AG04449 (cell line): ENCODE measurements around the gene MALRD1.

Experiments used
- CTCF ChIA-PET: fragments of 350-600 bp; formaldehyde crosslinking; extraction: SDS; loops from one replicate; lab custom pipeline; 2021; ENCODE audit warnings: antibody characterized with exemption; lab: Yijun Ruan, JAX
- POLR2A ChIA-PET: fragments of 400-600, 350-600 bp; formaldehyde crosslinking; extraction: SDS; loops from one replicate; lab custom pipeline; 2020; ENCODE audit warnings: antibody characterized with exemption, inconsistent platforms; lab: Yijun Ruan, JAX
- DNase-seq: peaks from one replicate; pipeline ENCODE4 v3.0.0-alpha.2; 2010; ENCODE audit warnings: low read depth, low spot score
- H3K4me3 ChIP-seq: 2 replicates; pipeline ENCODE4 v1.5.1; 2011; ENCODE audit warnings: low read depth, mild to moderate bottlenecking, control low read depth, low read length
- TF ChIP-seq, protein P1 (sequence below): IDR thresholded peaks from one replicate; pipeline ENCODE4 v1.5.1; 2011; ENCODE audit warnings: mild to moderate bottlenecking, moderate library complexity, low read length, control low read depth, inconsistent platforms; ENCODE audit not compliant: insufficient read depth; ENCODE audit errors: missing control alignments

MALRD1 gene

DNA sequence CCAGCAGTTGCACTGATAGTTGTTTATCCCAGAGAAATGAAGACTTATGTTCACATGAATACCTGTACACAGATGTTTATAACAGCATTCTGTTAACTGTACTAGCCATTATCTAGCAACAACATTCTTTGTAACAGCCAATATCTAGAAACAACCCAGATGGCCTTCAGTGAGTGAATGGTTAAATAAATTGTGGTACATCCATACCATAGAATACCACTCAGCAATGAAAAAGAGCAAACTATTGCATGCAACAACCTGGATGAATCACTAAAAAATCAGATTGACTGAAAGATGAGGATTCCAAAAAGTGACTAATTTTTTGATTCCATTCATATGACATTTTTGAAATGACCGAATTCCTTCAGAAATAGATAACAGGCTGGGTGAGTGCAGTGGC lies 360.3 kb downstream of the MALRD1 start:
- no peak overlapping the region for H3K4me3 ChIP-seq
- no peak for DNase-seq
- TF ChIP-seq, protein P1, sequence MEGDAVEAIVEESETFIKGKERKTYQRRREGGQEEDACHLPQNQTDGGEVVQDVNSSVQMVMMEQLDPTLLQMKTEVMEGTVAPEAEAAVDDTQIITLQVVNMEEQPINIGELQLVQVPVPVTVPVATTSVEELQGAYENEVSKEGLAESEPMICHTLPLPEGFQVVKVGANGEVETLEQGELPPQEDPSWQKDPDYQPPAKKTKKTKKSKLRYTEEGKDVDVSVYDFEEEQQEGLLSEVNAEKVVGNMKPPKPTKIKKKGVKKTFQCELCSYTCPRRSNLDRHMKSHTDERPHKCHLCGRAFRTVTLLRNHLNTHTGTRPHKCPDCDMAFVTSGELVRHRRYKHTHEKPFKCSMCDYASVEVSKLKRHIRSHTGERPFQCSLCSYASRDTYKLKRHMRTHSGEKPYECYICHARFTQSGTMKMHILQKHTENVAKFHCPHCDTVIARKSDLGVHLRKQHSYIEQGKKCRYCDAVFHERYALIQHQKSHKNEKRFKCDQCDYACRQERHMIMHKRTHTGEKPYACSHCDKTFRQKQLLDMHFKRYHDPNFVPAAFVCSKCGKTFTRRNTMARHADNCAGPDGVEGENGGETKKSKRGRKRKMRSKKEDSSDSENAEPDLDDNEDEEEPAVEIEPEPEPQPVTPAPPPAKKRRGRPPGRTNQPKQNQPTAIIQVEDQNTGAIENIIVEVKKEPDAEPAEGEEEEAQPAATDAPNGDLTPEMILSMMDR = no peak
- ChIA-PET CTCF (no interaction called here), POLR2A (no interaction called here)

DNA sequence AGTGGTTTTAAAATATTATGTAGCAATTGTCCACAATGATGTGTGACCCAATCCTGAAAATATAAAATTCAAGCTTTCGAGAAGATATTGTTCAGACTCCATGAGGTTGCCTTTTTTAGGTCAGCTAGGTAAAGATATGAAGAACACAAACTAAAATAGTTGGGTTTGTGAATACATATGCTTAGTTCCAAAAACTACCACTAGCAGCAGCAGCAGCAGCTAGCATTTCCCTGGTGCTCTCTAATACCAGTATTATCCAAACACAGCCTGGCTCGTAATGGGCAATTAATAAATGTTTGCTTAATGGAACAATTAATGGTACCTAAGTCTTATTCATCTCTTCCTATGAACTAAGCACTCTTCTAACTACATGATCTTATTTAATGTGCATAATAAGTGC lies 362.5 kb downstream of the MALRD1 start:
- no peak overlapping the region for H3K4me3 ChIP-seq
- no peak for DNase-seq
- TF ChIP-seq, protein P1 = no peak
- ChIA-PET CTCF (no interaction called here), POLR2A (no interaction called here)

DNA sequence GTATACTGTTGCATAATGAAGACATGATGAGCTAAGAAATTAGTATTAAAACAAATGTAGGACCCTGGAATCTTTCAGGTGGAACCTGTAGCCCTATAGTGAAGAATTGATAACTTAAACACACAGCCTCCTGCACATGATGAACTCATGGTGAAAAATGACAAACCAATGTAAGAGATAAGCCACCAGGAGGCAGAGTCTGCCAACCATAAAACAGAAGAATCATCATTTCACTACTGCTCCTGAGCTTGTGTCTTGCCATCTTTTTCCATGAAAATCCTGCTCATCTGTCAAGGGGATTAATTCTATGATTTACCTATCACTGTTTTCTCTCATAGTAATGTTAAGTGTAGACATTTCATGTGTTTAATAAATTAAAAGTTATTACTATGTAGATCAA lies 363.9 kb downstream of the MALRD1 start:
- no peak overlapping the region for H3K4me3 ChIP-seq
- no peak for DNase-seq
- POLR2A ChIA-PET = no interaction called here
- TF ChIP-seq, protein P1 = no peak
- CTCF ChIA-PET = no interaction called here

DNA sequence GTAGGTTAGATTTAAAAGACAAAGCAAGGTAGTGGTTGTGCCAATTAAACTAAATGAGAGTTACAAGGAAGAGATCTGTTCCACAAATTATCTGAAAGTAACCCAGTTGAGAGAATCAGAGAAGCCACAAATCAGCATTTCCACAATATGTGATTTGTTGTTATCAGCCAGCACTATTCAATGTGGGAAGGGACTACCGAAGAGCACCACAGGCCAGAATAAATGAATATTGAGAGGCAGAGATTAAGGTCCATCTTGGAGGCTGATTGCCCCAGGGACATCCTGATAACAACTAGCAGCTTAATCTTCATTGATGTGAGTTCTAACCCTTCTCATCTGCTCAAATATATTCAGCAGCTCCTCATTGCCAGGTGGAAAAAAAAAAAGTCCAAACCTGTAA lies 367.6 kb downstream of the MALRD1 start:
- no peak for DNase-seq
- ChIA-PET CTCF (no interaction called here), POLR2A (no interaction called here)
- TF ChIP-seq, protein P1 = no peak
- H3K4me3 ChIP-seq = no peak overlapping the region

DNA sequence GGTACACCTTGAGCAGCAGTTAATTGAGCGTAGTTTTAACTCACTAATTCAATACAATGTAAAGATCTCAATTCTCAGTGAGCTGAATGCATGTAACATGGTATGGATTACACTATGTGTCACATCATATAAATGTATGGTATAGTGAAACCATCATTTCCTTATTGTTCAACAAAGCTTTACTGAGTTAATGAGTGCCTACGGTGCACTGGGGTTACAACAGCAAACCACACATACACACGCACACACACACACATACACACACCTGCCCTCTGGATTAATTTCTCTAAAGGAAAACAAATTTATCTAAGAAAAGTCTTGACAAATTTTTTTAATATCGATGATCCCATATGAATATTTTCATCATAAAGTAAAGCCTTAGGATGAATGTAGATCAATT lies 369.1 kb downstream of the MALRD1 start:
- DNase-seq = no peak
- H3K4me3 ChIP-seq = no peak overlapping the region
- ChIA-PET CTCF (no interaction called here), POLR2A (no interaction called here)
- TF ChIP-seq, protein P1 = no peak

DNA sequence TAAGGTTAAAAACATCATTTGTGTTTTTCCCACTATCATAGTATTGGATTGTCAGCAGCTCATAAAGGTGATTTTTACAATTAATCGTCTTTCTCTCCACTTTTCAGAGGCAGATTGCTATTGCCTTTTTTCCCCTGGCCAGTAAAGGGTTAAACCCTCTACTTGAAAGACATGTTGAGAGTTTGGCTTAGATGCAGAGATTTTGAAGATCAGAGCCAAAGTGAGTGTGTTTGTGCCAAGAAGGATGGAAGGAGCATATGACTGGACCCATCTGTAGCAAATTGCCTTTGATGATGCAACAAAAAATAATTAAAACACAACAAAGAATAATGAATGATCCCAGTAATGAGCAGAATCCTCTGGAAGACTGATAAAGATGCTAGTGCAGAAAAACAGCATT lies 373.1 kb downstream of the MALRD1 start:
- no peak overlapping the region for H3K4me3 ChIP-seq
- ChIA-PET CTCF (no interaction called here), POLR2A (no interaction called here)
- no peak for DNase-seq
- TF ChIP-seq, protein P1 = no peak

DNA sequence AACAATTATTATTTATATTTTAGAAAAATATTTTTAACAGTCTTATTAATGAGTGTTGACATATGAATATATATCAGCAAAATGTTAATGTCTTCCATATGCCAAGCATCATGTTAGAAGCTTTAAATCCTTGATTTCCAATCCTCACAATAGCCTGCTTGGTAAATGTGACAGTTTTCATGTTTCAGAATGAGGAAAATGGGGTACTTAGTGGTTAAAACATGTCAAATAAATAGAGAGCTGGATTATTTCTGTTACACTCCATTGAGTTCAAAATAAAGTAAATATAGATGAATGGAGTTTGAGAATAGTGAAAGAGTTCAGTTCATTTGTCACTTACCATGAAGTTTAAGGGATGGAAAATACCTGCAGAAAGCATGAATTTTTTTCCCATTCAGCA lies 377.4 kb downstream of the MALRD1 start:
- CTCF ChIA-PET = no interaction called here
- TF ChIP-seq, protein P1 = no peak

More for the DNA sequence above, 377.4 kb downstream of the MALRD1 start:
- POLR2A ChIA-PET = no interaction called here
- no peak for DNase-seq
- no peak overlapping the region for H3K4me3 ChIP-seq
